Transverse colon (tissue), 4 donors: ENCODE results near the gene MAP3K1. TPM values are rescaled to one million over a fixed set of nuclear protein-coding genes. Genes with fewer than 3 reads are reported as not detected.
"Not testable (repeated sequence)": the region's sequence is repeated elsewhere in the genome, so short reads cannot be mapped to it uniquely, and the experiment has no call there.

Source experiments
- DNase-seq: peaks from one replicate; pipeline ENCODE4 v3.0.0-alpha.2; 2019
- H3K27ac ChIP-seq, 4 donors: fragments of 200-600 bp; sonication (generic); 2 replicates each; pipeline ENCODE4 v1.5.1; 2016 to 2018; ENCODE audit warnings: inconsistent platforms in 4 of 4
- H3K27me3 ChIP-seq: fragments of 200-600 bp; sonication (generic); 2 replicates; pipeline ENCODE4 v1.5.1; 2017; ENCODE audit warnings: inconsistent platforms
- H3K36me3 ChIP-seq, 4 donors: fragments of 200-600 bp; sonication (generic); 2 replicates each; pipeline ENCODE4 v1.5.1; 2017 to 2019; ENCODE audit warnings: inconsistent platforms in 4 of 4
- H3K4me1 ChIP-seq, 4 donors: fragments of 200-600 bp; sonication (generic); 2 replicates each; pipeline ENCODE4 v1.5.1; 2017 to 2020; ENCODE audit warnings: inconsistent platforms in 4 of 4
- H3K4me3 ChIP-seq, 4 donors: fragments of 200-600 bp; sonication (generic); 1 replicate in 1 of 4; 2 replicates in 3 of 4; pipeline versions ENCODE4 v1.5.1 to v1.6.1; 2017 to 2019; ENCODE audit warnings: inconsistent platforms in 4 of 4
- H3K9me3 ChIP-seq, 2 donors: fragments of 200-600 bp; sonication (generic); 2 replicates each; pipeline ENCODE4 v1.5.1; 2017 to 2019; ENCODE audit warnings: inconsistent platforms in 2 of 2
- CTCF ChIP-seq, 5 experiments: fragments of 200-600 bp in 3 of 5; fragments of 450-650 bp in 2 of 5; sonication (generic) in 3 of 5; IDR thresholded peaks; 1 replicate in 2 of 5; 2 replicates in 3 of 5; pipeline ENCODE4 v1.5.1; 2016 to 2017; ENCODE audit warnings: antibody characterized with exemption in 5 of 5, inconsistent platforms in 3 of 5, mild to moderate bottlenecking in 2 of 5, moderate library complexity in 1 of 5
- EP300 ChIP-seq: sonication (generic); formaldehyde crosslinking; IDR thresholded peaks from one replicate; pipeline ENCODE4 v1.6.1; 2017; ENCODE audit warnings: antibody characterized with exemption, low read depth
- POLR2A ChIP-seq: fragments of 450-650 bp; IDR thresholded peaks from one replicate; pipeline ENCODE4 v1.6.1; 2016; ENCODE audit warnings: antibody characterized with exemption, mild to moderate bottlenecking, moderate library complexity
- POLR2AphosphoS5 ChIP-seq, 3 donors: sonication (generic); formaldehyde crosslinking; IDR thresholded peaks; one replicate each; pipeline ENCODE4 v1.6.1; 2016; ENCODE audit warnings: antibody characterized with exemption in 3 of 3
- WGBS, 2 donors: methylation state at CpG; one replicate each; pipeline ENCODE4 v1.1.5; 2018; ENCODE audit warnings: low coverage in 1 of 2; 5-methylcytosine and 5-hydroxymethylcytosine counted together
- in situ Hi-C, 4 donors: fragments of 200-750 bp; cut with MboI; loops; one replicate each; pipeline versions ENCODE4 v1.15.0 to v1.15.1; 2017; ENCODE audit warnings: low sequenced_read_pairs in 3 of 4, low pct_ligation_motif_present in 1 of 4, low pct_unique_long_range_greater_than_20kb in 1 of 4
- intact Hi-C: fragments of 100-400 bp; cut with DNase I; formaldehyde crosslinking; loops from one replicate; pipeline ENCODE4 v1.15.1; 2023; ENCODE audit warnings: low total_unique reads
- total RNA-seq, 4 donors: library from RNA; depleted of rRNA; stranded (reverse); fragments of >200 nt; gene quantifications; one replicate each; pipeline ENCODE4 v1.1.0, GENCODE V29; 2016

MAP3K1 gene
- total RNA-seq, 4 donors from 2014 or later = 8.6 to 17.3 (median 12.4) TPM

GRCh38 chr5:56774957-56775356, 40.4 kb upstream of the MAP3K1 start:
- no peak for DNase-seq
- Histone ChIP-seq H3K4me3 (no peak overlapping the region), H3K4me1 (no peaks in the 10 kb centered on the region), H3K36me3 (no peaks in the 10 kb centered on the region), H3K9me3 (no peaks in the 10 kb centered on the region), H3K27ac (no peak overlapping the region), H3K27me3 (no peaks in the 10 kb centered on the region)
- 57 to 64% methylated on average over 3 of the region's 3 CpGs for WGBS, 2 donors
- in situ Hi-C loops (no loop called here), intact Hi-C loops (no loop called here)
- TF ChIP-seq CTCF (IDR thresholded peaks at IDR 0.05) (no peak), POLR2AphosphoS5 (IDR thresholded peaks at IDR 0.05) (no peak), POLR2A (no peak), EP300 (no peak)

- intact Hi-C loops, H3K36me3 ChIP-seq: not testable (repeated sequence)
- 60 to 71% methylated on average over 1 to 2 of the region's 2 CpGs for WGBS, 2 donors
Measured at GRCh38 chr5:56776212-56776846, 39.0 kb upstream of the MAP3K1 start.

GRCh38 chr5:56783261-56783660, 32.1 kb upstream of the MAP3K1 start:
- WGBS, 2 donors = 67 to 81% methylated on average over 2 of the region's 2 CpGs
- Histone ChIP-seq H3K9me3 (no peaks in the 10 kb centered on the region), H3K27me3 (no peaks in the 10 kb centered on the region), H3K4me3 (no peak overlapping the region), H3K36me3 (no peaks in the 10 kb centered on the region), H3K4me1 (no peaks in the 10 kb centered on the region), H3K27ac (no peak overlapping the region)
- no peak for DNase-seq
- TF ChIP-seq EP300 (no peak), CTCF (IDR thresholded peaks at IDR 0.05) (no peak), POLR2AphosphoS5 (IDR thresholded peaks at IDR 0.05) (no peak)
- intact Hi-C loops (no loop called here), in situ Hi-C loops (no loop called here)

More at GRCh38 chr5:56776212-56776846, 39.0 kb upstream of the MAP3K1 start:
- H3K9me3 ChIP-seq, H3K4me3 ChIP-seq, H3K27me3 ChIP-seq, DNase-seq, H3K27ac ChIP-seq, in situ Hi-C loops, H3K4me1 ChIP-seq: not testable (repeated sequence)

- WGBS, 2 donors = 94 to 96% methylated on average over 2 of the region's 2 CpGs
- no peak for DNase-seq
- in situ Hi-C loops = no loop called here
- Histone ChIP-seq H3K27me3 (no peaks in the 10 kb centered on the region), H3K27ac (no peak overlapping the region), H3K4me1 (no peaks in the 10 kb centered on the region), H3K4me3 (no peak overlapping the region), H3K9me3 (no peaks in the 10 kb centered on the region), H3K36me3 (no peaks in the 10 kb centered on the region)
- TF ChIP-seq EP300 (no peak), CTCF (IDR thresholded peaks at IDR 0.05) (no peak), POLR2AphosphoS5 (IDR thresholded peaks at IDR 0.05) (no peak), POLR2A (no peak)
- intact Hi-C loops = no loop called here
Measured at GRCh38 chr5:56786346-56786745, 29.0 kb upstream of the MAP3K1 start.

- no peaks in the 10 kb centered on the region for H3K36me3 ChIP-seq
- in situ Hi-C loops = no loop called here
- WGBS, 2 donors = 60 to 71% methylated on average over 3 of the region's 3 CpGs
- H3K27ac ChIP-seq = no peak overlapping the region
- intact Hi-C loops = no loop called here
- H3K27me3 ChIP-seq = no peaks in the 10 kb centered on the region
- H3K9me3 ChIP-seq = no peaks in the 10 kb centered on the region
- DNase-seq = no peak
- no peak overlapping the region for H3K4me3 ChIP-seq
- TF ChIP-seq CTCF (IDR thresholded peaks at IDR 0.05) (no peak), POLR2A (no peak), EP300 (no peak), POLR2AphosphoS5 (IDR thresholded peaks at IDR 0.05) (no peak)
- H3K4me1 ChIP-seq = no peaks in the 10 kb centered on the region
Measured at GRCh38 chr5:56791396-56791795, 24.0 kb upstream of the MAP3K1 start.
